Stimulated activated CD4-positive, alpha-beta T cell treated with anti-CD3 and anti-CD28 coated beads, Interleukin-12 subunit alpha, Interleukin-12 subunit beta, amount 100 ng/mL, for 48 hours (primary cell): ENCODE results near the gene GAPDH.

Experiments used
- DNase-seq, 3 donors: peaks; one replicate each; pipeline ENCODE4 v3.0.0-alpha.2; 2020; ENCODE audit warnings: low read depth in 2 of 3, low spot score in 1 of 3

Gene GAPDH

DNA sequence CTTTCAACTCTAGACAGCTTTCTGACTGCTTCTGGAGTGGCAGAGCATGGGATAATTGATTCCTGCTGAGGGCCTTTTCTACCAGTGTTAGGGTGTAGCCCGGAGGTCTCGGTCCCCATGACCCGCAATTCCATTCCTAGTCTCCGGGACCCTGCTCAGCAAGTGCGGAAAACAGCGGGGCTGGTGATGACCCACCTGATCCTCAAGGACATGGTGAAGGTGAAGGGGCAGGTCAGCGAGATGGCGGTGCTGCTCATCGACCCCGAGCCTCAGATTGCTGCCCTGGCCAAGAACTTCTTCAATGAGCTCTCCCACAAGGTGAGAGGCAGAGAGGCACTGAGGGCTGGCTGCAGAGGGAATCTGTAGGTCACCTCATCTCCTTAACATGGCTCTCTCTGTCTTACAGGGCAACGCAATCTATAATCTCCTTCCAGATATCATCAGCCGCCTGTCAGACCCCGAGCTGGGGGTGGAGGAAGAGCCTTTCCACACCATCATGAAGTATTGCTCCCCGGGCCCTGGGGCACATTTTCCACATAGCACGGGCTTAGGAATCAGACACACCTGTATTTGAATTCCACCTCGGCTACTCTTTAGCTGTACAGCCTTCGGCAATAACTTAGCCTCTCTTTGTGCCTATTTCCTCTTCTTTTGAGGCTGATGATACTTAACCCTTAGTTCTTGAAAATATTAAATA lies 5.6 kb upstream of the GAPDH start:
- DNase-seq = no peak

DNA sequence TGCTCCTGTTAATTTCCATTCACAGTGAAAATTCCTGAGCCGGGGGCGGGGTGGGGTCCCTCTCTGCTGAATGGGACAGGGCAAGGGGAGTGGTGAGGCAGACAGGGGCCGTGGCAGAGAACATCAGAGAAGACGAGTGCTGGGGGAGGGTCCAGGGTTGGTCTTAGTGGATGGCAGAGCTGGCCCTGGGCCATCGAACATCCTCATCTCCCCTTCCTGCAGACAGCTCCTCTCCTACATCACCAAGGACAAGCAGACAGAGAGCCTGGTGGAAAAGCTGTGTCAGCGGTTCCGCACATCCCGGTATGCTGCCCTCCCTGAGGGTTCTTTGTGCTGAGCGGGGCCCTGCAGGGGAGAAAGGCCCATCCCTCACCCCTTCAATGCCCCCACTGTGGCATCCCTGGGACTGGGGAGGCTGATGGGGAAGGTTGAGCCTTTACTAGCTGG lies 5.0 kb upstream of the GAPDH start:
- DNase-seq = no peak

DNA sequence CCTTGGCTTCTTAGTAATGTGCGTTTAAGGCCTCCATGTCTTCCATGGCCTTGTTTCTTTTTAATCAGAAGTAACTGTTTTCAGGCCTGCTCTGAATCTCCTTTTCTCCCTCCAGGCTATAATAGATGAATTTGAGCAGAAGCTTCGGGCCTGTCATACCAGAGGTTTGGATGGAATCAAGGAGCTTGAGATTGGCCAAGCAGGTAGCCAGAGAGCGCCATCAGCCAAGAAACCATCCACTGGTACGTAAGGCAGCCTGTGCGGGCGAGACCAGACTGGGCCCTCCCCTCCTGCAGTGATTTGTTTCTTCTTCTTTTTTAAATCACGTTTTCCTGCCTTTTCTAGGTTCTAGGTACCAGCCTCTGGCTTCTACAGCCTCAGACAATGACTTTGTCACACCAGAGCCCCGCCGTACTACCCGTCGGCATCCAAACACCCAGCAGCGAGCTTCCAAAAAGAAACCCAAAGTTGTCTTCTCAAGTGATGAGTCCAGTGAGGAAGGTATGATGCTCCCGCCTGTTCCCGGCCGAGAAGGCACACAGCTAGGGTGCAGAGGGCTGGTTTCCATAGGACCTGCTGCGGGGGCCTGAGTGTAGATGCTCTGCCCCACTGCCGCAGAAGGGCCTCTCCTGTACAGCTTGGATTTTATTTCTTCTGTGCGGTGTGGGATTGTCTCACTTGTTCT lies 3.6 kb upstream of the GAPDH start:
- DNase-seq = no peak

DNA sequence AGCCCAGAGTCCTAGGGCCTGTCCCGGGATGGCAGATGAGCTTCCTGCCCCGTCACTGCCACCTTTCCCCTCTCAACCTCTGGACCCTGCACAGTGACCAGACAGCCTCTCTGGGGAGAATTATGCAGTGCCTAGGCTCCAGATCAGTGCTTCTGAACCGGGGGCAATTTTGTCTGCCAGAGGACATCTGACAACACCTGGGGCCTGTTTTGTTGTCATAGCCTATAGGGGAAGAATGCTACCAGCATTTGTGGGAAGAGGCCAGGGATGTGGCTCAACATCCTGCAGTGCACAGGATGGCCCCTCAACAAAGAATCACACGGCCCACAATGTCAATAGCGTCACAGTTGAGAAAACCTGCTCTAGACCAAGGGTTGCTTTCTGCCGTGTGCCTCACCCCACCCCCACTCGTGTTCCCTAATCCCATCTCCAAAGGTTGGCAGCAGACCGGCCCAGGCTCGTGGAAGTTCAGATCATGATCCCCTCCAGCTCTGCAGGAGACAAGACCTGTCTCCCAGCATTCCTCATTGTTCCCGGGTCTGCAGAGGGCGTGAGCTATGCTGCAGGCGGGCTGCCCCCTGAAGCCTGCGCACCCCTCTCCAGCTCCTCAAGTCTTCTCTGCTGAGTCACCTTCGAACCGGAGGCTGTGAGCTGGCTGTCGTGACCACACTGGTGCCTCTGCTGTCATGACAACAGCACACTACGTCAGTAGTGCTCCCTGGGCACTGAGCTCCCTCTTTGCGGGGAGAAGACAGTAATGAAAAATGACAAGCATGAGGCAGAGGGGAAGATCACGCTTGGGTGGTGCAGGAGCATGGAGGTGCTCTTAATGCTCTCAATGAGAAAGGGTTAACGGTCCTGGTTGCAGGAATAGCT lies 2.0 kb upstream of the GAPDH start:
- DNase-seq = peak; percentile 79 to 81 (median 80)

DNA sequence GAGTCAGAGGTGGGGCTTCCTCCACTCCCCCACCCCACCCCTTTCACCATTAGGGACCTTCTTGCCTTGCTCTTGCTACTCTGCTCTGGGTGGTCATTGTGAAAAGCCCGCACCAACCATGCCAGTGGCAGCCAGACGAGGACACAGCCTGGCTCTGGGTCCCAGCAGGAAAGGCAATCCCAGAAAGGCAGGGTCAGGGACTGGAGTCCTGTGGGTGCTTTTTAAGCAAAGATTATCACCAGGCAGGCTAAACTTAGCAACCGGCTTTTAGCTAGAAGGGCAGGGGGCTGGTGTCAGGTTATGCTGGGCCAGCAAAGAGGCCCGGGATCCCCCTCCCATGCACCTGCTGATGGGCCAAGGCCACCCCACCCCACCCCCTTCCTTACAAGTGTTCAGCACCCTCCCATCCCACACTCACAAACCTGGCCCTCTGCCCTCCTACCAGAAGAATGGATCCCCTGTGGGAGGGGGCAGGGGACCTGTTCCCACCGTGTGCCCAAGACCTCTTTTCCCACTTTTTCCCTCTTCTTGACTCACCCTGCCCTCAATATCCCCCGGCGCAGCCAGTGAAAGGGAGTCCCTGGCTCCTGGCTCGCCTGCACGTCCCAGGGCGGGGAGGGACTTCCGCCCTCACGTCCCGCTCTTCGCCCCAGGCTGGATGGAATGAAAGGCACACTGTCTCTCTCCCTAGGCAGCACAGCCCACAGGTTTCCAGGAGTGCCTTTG lies 1.2 kb upstream of the GAPDH start:
- DNase-seq = peak in 2 of 3 donors; percentile 43 to 60

DNA sequence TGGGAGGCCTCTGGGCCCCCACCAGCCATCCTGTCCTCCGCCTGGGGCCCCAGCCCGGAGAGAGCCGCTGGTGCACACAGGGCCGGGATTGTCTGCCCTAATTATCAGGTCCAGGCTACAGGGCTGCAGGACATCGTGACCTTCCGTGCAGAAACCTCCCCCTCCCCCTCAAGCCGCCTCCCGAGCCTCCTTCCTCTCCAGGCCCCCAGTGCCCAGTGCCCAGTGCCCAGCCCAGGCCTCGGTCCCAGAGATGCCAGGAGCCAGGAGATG lies 729 bp upstream of the GAPDH start:
- no peak for DNase-seq

DNA sequence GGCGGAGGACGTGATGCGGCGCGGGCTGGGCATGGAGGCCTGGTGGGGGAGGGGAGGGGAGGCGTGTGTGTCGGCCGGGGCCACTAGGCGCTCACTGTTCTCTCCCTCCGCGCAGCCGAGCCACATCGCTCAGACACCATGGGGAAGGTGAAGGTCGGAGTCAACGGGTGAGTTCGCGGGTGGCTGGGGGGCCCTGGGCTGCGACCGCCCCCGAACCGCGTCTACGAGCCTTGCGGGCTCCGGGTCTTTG lies 303 bp downstream of the GAPDH start:
- DNase-seq = no peak

DNA sequence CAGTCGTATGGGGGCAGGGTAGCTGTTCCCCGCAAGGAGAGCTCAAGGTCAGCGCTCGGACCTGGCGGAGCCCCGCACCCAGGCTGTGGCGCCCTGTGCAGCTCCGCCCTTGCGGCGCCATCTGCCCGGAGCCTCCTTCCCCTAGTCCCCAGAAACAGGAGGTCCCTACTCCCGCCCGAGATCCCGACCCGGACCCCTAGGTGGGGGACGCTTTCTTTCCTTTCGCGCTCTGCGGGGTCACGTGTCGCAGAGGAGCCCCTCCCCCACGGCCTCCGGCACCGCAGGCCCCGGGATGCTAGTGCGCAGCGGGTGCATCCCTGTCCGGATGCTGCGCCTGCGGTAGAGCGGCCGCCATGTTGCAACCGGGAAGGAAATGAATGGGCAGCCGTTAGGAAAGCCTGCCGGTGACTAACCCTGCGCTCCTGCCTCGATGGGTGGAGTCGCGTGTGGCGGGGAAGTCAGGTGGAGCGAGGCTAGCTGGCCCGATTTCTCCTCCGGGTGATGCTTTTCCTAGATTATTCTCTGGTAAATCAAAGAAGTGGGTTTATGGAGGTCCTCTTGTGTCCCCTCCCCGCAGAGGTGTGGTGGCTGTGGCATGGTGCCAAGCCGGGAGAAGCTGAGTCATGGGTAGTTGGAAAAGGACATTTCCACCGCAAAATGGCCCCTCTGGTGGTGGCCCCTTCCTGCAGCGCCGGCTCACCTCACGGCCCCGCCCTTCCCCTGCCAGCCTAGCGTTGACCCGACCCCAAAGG lies 804 bp downstream of the GAPDH start:
- peak; percentile 64 to 69 (median 68) for DNase-seq

DNA sequence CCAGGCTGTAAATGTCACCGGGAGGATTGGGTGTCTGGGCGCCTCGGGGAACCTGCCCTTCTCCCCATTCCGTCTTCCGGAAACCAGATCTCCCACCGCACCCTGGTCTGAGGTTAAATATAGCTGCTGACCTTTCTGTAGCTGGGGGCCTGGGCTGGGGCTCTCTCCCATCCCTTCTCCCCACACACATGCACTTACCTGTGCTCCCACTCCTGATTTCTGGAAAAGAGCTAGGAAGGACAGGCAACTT lies 1.3 kb downstream of the GAPDH start:
- no peak for DNase-seq

DNA sequence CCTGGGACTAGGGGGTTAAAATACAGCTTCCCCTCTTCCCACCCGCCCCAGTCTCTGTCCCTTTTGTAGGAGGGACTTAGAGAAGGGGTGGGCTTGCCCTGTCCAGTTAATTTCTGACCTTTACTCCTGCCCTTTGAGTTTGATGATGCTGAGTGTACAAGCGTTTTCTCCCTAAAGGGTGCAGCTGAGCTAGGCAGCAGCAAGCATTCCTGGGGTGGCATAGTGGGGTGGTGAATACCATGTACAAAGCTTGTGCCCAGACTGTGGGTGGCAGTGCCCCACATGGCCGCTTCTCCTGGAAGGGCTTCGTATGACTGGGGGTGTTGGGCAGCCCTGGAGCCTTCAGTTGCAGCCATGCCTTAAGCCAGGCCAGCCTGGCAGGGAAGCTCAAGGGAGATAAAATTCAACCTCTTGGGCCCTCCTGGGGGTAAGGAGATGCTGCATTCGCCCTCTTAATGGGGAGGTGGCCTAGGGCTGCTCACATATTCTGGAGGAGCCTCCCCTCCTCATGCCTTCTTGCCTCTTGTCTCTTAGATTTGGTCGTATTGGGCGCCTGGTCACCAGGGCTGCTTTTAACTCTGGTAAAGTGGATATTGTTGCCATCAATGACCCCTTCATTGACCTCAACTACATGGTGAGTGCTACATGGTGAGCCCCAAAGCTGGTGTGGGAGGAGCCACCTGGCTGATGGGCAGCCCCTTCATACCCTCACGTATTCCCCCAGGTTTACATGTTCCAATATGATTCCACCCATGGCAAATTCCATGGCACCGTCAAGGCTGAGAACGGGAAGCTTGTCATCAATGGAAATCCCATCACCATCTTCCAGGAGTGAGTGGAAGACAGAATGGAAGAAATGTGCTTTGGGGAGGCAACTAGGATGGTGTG lies 1.9 kb downstream of the GAPDH start:
- DNase-seq = no peak

DNA sequence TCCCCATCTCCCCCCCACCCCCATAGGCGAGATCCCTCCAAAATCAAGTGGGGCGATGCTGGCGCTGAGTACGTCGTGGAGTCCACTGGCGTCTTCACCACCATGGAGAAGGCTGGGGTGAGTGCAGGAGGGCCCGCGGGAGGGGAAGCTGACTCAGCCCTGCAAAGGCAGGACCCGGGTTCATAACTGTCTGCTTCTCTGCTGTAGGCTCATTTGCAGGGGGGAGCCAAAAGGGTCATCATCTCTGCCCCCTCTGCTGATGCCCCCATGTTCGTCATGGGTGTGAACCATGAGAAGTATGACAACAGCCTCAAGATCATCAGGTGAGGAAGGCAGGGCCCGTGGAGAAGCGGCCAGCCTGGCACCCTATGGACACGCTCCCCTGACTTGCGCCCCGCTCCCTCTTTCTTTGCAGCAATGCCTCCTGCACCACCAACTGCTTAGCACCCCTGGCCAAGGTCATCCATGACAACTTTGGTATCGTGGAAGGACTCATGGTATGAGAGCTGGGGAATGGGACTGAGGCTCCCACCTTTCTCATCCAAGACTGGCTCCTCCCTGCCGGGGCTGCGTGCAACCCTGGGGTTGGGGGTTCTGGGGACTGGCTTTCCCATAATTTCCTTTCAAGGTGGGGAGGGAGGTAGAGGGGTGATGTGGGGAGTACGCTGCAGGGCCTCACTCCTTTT lies 2.7 kb downstream of the GAPDH start:
- no peak for DNase-seq

DNA sequence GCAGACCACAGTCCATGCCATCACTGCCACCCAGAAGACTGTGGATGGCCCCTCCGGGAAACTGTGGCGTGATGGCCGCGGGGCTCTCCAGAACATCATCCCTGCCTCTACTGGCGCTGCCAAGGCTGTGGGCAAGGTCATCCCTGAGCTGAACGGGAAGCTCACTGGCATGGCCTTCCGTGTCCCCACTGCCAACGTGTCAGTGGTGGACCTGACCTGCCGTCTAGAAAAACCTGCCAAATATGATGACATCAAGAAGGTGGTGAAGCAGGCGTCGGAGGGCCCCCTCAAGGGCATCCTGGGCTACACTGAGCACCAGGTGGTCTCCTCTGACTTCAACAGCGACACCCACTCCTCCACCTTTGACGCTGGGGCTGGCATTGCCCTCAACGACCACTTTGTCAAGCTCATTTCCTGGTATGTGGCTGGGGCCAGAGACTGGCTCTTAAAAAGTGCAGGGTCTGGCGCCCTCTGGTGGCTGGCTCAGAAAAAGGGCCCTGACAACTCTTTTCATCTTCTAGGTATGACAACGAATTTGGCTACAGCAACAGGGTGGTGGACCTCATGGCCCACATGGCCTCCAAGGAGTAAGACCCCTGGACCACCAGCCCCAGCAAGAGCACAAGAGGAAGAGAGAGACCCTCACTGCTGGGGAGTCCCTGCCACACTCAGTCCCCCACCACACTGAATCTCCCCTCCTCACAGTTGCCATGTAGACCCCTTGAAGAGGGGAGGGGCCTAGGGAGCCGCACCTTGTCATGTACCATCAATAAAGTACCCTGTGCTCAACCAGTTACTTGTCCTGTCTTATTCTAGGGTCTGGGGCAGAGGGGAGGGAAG lies 3.5 kb downstream of the GAPDH start:
- peak; percentile 75 to 81 (median 77) for DNase-seq

DNA sequence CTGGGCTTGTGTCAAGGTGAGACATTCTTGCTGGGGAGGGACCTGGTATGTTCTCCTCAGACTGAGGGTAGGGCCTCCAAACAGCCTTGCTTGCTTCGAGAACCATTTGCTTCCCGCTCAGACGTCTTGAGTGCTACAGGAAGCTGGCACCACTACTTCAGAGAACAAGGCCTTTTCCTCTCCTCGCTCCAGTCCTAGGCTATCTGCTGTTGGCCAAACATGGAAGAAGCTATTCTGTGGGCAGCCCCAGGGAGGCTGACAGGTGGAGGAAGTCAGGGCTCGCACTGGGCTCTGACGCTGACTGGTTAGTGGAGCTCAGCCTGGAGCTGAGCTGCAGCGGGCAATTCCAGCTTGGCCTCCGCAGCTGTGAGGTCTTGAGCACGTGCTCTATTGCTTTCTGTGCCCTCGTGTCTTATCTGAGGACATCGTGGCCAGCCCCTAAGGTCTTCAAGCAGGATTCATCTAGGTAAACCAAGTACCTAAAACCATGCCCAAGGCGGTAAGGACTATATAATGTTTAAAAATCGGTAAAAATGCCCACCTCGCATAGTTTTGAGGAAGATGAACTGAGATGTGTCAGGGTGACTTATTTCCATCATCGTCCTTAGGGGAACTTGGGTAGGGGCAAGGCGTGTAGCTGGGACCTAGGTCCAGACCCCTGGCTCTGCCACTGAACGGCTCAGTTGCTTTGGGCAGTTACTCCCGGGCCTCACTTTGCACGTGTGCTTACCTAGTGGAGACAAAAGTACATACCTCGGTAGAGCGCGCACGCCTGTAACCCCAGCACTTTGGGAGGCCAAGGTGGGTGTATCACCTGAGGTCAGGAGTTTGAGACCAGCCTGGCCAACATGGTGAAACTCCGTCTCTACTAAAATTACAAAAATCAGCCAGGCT lies 4.3 kb downstream of the GAPDH start:
- DNase-seq = peak in 2 of 3 donors; percentile 38

DNA sequence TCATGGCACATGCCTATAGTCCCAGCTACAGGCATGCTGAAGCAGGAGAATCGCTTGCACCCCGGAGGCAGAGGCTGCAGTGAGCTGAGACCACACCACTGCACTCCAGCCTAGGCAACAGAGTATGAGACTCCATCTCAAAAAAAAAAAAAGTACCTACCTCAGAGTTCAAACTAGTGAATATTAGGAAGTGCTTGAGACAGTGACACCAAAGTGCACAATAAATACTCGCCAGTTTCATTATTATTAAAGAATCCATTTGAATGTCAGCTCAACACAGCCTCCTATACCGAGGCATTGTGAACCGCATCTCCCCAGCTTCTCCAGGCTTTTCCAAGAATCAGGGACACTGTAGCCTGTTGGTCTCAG lies 5.0 kb downstream of the GAPDH start:
- no peak for DNase-seq

DNA sequence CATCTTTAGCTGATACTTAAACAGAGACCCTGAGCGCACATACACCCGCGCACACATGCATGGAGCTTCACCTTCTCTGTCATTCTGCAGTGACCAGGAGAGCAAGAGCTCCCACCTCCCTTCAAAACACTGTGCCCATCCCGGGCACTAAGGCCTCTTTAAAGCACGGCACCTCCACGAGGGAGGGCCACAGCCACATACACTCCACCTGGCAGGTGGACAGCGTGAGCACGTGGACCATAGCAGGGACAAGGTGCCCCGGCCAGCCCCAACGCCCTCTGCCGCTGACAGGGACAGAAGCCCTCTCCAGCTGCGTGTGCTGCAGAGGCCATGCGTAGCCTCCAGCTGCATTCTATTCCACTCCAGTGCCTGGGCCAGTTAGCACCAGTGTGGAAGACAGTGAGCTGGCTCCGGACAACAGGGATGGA lies 5.4 kb downstream of the GAPDH start:
- no peak for DNase-seq

DNA sequence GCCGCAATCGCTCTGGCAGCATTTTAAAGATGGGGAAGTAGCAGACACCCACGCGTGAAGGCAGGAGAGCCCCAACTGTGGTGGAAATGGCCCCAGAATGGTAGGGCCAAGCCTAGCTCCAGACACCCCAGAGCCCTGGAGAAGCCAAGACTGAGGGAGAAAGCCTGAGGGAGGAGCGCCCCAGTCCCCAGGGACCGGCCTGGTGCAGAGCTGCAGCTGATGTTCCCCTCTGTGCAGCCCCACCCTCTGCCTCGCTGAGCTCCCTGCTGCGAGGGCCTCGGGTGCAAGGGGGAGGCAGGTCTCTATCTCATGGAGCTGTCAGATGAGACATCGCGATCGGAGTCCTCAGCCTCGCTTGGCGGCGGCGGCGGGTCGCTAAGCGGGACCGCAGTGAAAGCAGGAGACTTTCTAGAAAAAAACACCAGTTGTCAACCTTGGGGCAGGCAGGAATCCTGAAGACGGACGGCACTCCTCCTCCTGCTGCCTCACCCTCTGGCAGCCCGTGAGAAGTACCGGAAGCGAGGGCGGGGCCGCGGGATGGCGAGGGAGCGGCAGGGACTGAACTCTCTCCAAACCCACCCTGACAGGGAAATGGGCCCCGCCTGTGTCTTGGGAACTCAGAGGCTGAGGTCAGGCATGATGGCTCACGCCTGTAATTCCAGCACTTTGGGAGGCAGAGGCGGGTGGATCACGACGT lies 6.0 kb downstream of the GAPDH start:
- DNase-seq = peak in 2 of 3 donors; percentile 30 to 42
